Dendritic cell treated with granulocyte-macrophage colony-stimulating factor and Interleukin-4, amounts not matched to agents 40 ng/mL and 50 ng/mL, for 4 days (primary cell): Measurements from ENCODE around the gene DHX16.
"Not testable (repeated sequence)": the region's sequence is repeated elsewhere in the genome, so short reads cannot be mapped to it uniquely, and the experiment has no call there.

ENCODE experiments used
- H3K27ac Mint-ChIP-seq: one replicate; pipeline ENCODE4 v1.8.0; 2022; ENCODE audit warnings: mild to moderate bottlenecking, mixed read lengths
- H3K27me3 Mint-ChIP-seq: one replicate; pipeline ENCODE4 v1.8.0; 2022; ENCODE audit warnings: mild to moderate bottlenecking, mixed read lengths
- H3K36me3 Mint-ChIP-seq: one replicate; pipeline ENCODE4 v1.8.0; 2022; ENCODE audit warnings: low read depth, mixed read lengths
- H3K4me1 Mint-ChIP-seq: one replicate; pipeline ENCODE4 v1.8.0; 2022; ENCODE audit warnings: low read depth, mixed read lengths
- H3K4me3 Mint-ChIP-seq: one replicate; pipeline ENCODE4 v1.8.0; 2022; ENCODE audit warnings: mild to moderate bottlenecking, moderate library complexity, mixed read lengths
- H3K9me3 Mint-ChIP-seq: one replicate; pipeline ENCODE4 v1.8.0; 2022; ENCODE audit warnings: mixed read lengths
- intact Hi-C: fragments of 100-400 bp; cut with micrococcal nuclease; formaldehyde crosslinking; loops from one replicate; pipeline ENCODE4 v1.15.0; 2022

DHX16 gene

GRCh38 chr6:30672445-30673253 is at the start of gene DHX16:
DHX16 (minus strand) TSS chr6:30673006; CDS start chr6:30672841, 165 bp downstream.
- peaks cover 72% of the 10 kb centered on the region for H3K36me3 Mint-ChIP-seq
- H3K4me1 Mint-ChIP-seq: peaks cover 46% of the 10 kb centered on the region

DNA sequence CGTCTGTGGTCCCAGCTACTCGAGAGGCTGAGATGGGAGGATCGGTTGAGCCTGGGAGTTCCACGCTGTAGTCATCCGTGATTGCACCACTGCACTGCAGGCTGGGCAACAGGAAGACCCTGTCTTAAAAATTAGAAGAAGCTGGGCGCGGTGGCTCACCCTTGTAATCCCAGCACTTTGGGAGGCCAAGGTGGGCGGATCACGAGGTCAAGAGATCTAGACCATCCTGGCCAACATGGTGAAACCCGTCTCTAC is 49.1 kb upstream of the DHX16 start:
- not testable (repeated sequence) for H3K9me3 Mint-ChIP-seq
- H3K4me3 Mint-ChIP-seq: peak overlapping the region; percentile 87
- peaks cover 54% of the 10 kb centered on the region for H3K4me1 Mint-ChIP-seq

More at GRCh38 chr6:30672445-30673253, at the start of gene DHX16:
- no peaks in the 10 kb centered on the region for H3K27me3 Mint-ChIP-seq
- peak within 1 kb of the TSS; percentile 89 for H3K4me3 Mint-ChIP-seq
- intact Hi-C loops: loop anchor here (2.0 to 5.0 kb wide), 2 partner anchors 45 to 190 kb away; partner anchors contain the start of gene ATAT1
- H3K27ac Mint-ChIP-seq: peak within 1 kb of the TSS; percentile 80
- no peaks in the 10 kb centered on the region for H3K9me3 Mint-ChIP-seq

GRCh38 chr6:30721198-30722024 is 48.6 kb upstream of the DHX16 start:
- Mint-ChIP-seq H3K4me3 (peak overlapping the region; percentile 87), H3K27me3 (no peaks in the 10 kb centered on the region), H3K36me3 (peaks cover 74% of the 10 kb centered on the region), H3K9me3 (no peaks in the 10 kb centered on the region), H3K4me1 (peaks cover 59% of the 10 kb centered on the region), H3K27ac (peak overlapping the region; percentile 98)
- intact Hi-C loops: loop anchor here (1.0 to 10.0 kb wide), 3 partner anchors 21 to 237 kb away; partner anchors contain the start of genes FLOT1 and HLA-E

More for the DNA sequence above, 49.1 kb upstream of the DHX16 start:
- Mint-ChIP-seq H3K36me3 (peaks cover 75% of the 10 kb centered on the region), H3K27ac (peak overlapping the region; percentile 98)
- not testable (repeated sequence) for H3K27me3 Mint-ChIP-seq
- intact Hi-C loops: loop anchor here (1.0 to 10.0 kb wide), 3 partner anchors 21 to 237 kb away; partner anchors contain the start of genes FLOT1 and HLA-E

- H3K27me3 Mint-ChIP-seq: no peaks in the 10 kb centered on the region
- intact Hi-C loops: loop anchor here (1.0 to 10.0 kb wide), 2 partner anchors 103 to 236 kb away; partner anchors contain the start of genes HLA-E, MRPS18B and PPP1R10
- H3K36me3 Mint-ChIP-seq: peaks cover 68% of the 10 kb centered on the region
- peak overlapping the region; percentile 87 for H3K4me3 Mint-ChIP-seq
- H3K9me3 Mint-ChIP-seq: no peaks in the 10 kb centered on the region
- peaks cover 66% of the 10 kb centered on the region for H3K4me1 Mint-ChIP-seq
- peak overlapping the region; percentile 98 for H3K27ac Mint-ChIP-seq
Observed at GRCh38 chr6:30720738-30721197, 48.0 kb upstream of the DHX16 start.

DNA sequence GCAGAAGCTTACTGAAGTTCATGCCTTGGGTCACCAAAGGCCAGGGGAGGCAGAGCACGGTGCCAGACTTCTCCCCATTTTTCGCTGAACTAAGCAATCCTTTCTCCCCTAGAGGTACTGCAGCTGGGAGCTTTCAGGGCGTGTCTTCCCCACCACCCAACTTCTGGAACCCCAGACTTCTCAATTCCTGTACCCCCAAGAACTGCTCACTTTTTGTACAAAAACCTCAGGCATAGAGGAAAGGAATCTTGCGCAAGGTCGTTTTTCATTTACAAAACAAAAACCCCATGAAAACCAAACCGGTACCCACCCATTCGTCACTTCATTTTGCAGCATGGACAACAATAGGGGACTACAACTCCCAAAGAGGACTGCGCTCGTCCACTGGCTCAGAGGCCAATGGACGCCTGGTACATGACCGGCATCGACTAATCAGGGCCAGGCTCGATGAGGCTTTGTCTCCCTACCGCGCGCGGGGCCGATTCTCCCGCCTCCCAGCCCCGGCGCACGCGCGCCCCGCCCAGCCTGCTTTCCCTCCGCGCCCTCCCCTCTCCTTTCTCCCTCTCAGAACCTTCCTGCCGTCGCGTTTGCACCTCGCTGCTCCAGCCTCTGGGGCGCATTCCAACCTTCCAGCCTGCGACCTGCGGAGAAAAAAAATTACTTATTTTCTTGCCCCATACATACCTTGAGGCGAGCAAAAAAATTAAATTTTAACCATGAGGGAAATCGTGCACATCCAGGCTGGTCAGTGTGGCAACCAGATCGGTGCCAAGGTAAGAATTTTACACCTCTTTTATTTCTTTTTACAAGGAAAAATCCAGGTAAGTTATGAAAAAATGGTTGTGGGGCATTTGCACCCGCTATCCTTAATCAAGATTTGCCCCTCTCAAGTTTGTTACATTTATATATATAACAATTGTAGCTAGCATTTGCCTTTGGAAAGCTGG is 47.3 kb upstream of the DHX16 start, which contains the start of gene TUBB:
Gene TUBB, plus strand, starts transcription at position 562 of the 947 bp plus-strand sequence. Its CDS starts 155 bp downstream, at position 717.
- H3K27ac Mint-ChIP-seq: peak within 1 kb of the TSS; percentile 98
- H3K4me3 Mint-ChIP-seq: peak within 1 kb of the TSS; percentile 87
- H3K27me3 Mint-ChIP-seq: no peaks in the 10 kb centered on the region
- peaks cover 64% of the 10 kb centered on the region for H3K4me1 Mint-ChIP-seq
- peaks cover 62% of the 10 kb centered on the region for H3K36me3 Mint-ChIP-seq
- intact Hi-C loops: loop anchor here (1.0 to 10.0 kb wide), 2 partner anchors 103 to 235 kb away; partner anchors contain the start of genes HLA-E, MRPS18B and PPP1R10
- no peaks in the 10 kb centered on the region for H3K9me3 Mint-ChIP-seq

DNA sequence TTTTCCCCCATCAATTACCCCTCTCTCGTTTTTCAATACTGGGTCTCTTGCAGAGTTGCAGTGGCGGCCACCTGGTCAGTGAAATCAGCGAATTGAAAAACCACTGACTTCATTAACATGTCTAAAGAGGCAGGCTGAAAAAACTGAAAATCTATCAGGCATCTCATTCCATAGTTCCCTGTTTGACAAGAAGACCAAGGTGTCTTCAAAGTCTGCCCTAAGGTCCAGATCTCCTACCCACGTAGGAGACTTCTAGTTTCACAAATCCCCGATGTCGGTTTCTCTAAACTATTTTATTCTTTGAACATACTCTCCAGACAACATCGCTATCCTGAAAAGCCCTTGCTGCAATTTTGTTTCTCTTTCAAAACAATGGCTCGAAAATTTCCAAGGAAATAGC is 46.5 kb upstream of the DHX16 start:
- H3K36me3 Mint-ChIP-seq: peaks cover 62% of the 10 kb centered on the region
- no peaks in the 10 kb centered on the region for H3K27me3 Mint-ChIP-seq
- H3K27ac Mint-ChIP-seq: peak overlapping the region; percentile 98
- intact Hi-C loops: no loop called here
- peaks cover 57% of the 10 kb centered on the region for H3K4me1 Mint-ChIP-seq
- H3K4me3 Mint-ChIP-seq: peak overlapping the region; percentile 87
- no peaks in the 10 kb centered on the region for H3K9me3 Mint-ChIP-seq

GRCh38 chr6:30717845-30718720 is 45.3 kb upstream of the DHX16 start:
- Mint-ChIP-seq H3K36me3 (peaks cover 59% of the 10 kb centered on the region), H3K27ac (peak overlapping the region; percentile 98), H3K4me3 (peak overlapping the region; percentile 90), H3K4me1 (peaks cover 50% of the 10 kb centered on the region)
- intact Hi-C loops: loop anchor here (1.0 kb wide), 1 partner anchor 31 kb away; no protein-coding TSS in a partner anchor
- not testable (repeated sequence) for H3K27me3 Mint-ChIP-seq, H3K9me3 Mint-ChIP-seq

DNA sequence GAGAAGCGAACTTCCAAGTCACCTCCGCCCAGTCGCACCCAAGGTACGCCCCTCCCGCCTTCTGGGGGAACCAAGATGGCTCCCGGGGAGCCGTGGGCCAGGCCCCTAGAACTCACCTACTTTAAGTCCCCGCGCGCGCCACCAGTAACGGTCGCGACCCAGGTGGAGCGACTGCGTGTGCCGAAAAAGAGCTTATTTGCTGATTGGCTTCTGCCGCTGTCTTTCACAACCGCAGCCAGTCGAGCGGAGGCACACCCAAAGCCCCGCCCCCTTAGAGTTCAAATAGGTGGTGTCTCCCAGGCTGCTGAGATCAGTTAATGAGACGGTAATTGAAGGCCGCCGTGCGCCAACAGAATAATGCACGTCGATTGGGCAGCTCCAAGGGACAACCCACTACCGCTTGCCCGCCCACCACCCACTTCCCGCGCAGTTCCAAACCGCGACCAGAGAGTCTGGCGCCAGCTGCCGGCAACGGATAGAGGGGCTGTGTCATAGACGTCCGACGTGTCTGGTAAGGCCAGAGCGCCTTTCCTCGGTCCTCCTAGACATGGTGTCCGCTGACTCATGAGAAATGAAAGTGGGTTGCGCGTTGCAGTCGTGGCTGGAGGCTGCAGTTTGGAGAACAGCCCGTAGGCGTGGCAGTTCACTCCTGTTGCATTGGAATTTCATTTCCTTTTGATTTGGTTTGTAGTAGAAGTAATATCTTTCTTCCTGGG is 44.5 kb upstream of the DHX16 start, which contains the start of gene MDC1:
Gene MDC1, minus strand, starts transcription at position 153 of the 716 bp plus-strand sequence. CDS start 2,106 bp downstream, outside the sequence.
- peak within 1 kb of the TSS; percentile 90 for H3K4me3 Mint-ChIP-seq
- H3K27ac Mint-ChIP-seq: peak within 1 kb of the TSS; percentile 98
- H3K27me3 Mint-ChIP-seq: no peaks in the 10 kb centered on the region
- H3K4me1 Mint-ChIP-seq: peaks cover 50% of the 10 kb centered on the region
- no peaks in the 10 kb centered on the region for H3K9me3 Mint-ChIP-seq
- intact Hi-C loops: loop anchor here (1.0 kb wide), 1 partner anchor 30 kb away; no protein-coding TSS in a partner anchor
- peaks cover 59% of the 10 kb centered on the region for H3K36me3 Mint-ChIP-seq

GRCh38 chr6:30716879-30717128 is 44.0 kb upstream of the DHX16 start:
- peaks cover 50% of the 10 kb centered on the region for H3K4me1 Mint-ChIP-seq
- peaks cover 59% of the 10 kb centered on the region for H3K36me3 Mint-ChIP-seq
- H3K4me3 Mint-ChIP-seq: peak overlapping the region; percentile 90
- H3K27ac Mint-ChIP-seq: peak overlapping the region; percentile 98
- no peaks in the 10 kb centered on the region for H3K9me3 Mint-ChIP-seq
- H3K27me3 Mint-ChIP-seq: no peaks in the 10 kb centered on the region
- intact Hi-C loops: loop anchor here (1.0 kb wide), 1 partner anchor 30 kb away; no protein-coding TSS in a partner anchor

GRCh38 chr6:30714263-30714662 is 41.5 kb upstream of the DHX16 start:
- Mint-ChIP-seq H3K36me3 (peaks cover 60% of the 10 kb centered on the region), H3K9me3 (no peaks in the 10 kb centered on the region), H3K4me3 (no peak overlapping the region), H3K4me1 (peaks cover 41% of the 10 kb centered on the region), H3K27ac (peak overlapping the region; percentile 19), H3K27me3 (no peaks in the 10 kb centered on the region)
- intact Hi-C loops: no loop called here

DNA sequence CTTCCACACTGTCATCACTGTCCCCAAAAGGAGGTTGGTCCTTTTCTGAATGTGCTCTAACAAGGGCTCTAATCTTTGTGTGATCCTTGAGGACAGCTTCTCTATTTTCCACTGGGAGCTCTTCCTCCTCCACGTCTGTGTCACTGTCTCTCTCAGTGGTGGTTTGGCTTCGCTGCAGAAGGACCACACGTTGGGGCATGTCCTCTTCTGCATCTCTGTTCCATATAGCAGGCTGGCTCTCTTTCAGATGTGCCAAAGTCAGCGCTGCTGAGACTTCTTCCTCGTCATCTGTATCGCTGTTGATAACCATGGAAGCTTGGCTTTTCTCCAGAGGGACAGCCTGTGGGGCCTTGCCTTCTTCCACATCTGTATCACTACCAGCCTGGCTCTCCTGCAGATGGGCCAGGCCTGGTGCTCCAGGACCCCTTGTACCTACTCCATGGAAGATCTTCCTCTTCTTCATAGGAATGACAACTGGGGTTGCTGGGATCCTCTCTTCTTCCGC is 39.7 kb upstream of the DHX16 start:
- Mint-ChIP-seq H3K4me3 (no peak overlapping the region), H3K36me3 (peaks cover 73% of the 10 kb centered on the region), H3K27ac (peak overlapping the region; percentile 19), H3K9me3 (no peaks in the 10 kb centered on the region), H3K27me3 (no peaks in the 10 kb centered on the region), H3K4me1 (peaks cover 37% of the 10 kb centered on the region)
- intact Hi-C loops: no loop called here
